Breast epithelium (tissue), 3 donors: ENCODE results near the gene HAUS6.

ENCODE experiments used
- POLR2A ChIP-seq: fragments of 450-650 bp; IDR thresholded peaks from one replicate; pipeline ENCODE4 v1.6.1; 2016; ENCODE audit warnings: antibody characterized with exemption, mild to moderate bottlenecking, moderate library complexity
- POLR2AphosphoS5 ChIP-seq, 3 donors: sonication (generic); formaldehyde crosslinking; IDR thresholded peaks; one replicate each; pipeline ENCODE4 v1.6.1; 2017; ENCODE audit warnings: antibody characterized with exemption in 3 of 3
- TF ChIP-seq, protein P1 (sequence below), 3 donors: fragments of 450-650 bp; IDR thresholded peaks; one replicate each; pipeline ENCODE4 v1.5.1; 2016 to 2017; ENCODE audit warnings: antibody characterized with exemption in 3 of 3, mild to moderate bottlenecking in 3 of 3, moderate library complexity in 3 of 3

- no peak for TF ChIP-seq POLR2A
- TF ChIP-seq, protein P1, sequence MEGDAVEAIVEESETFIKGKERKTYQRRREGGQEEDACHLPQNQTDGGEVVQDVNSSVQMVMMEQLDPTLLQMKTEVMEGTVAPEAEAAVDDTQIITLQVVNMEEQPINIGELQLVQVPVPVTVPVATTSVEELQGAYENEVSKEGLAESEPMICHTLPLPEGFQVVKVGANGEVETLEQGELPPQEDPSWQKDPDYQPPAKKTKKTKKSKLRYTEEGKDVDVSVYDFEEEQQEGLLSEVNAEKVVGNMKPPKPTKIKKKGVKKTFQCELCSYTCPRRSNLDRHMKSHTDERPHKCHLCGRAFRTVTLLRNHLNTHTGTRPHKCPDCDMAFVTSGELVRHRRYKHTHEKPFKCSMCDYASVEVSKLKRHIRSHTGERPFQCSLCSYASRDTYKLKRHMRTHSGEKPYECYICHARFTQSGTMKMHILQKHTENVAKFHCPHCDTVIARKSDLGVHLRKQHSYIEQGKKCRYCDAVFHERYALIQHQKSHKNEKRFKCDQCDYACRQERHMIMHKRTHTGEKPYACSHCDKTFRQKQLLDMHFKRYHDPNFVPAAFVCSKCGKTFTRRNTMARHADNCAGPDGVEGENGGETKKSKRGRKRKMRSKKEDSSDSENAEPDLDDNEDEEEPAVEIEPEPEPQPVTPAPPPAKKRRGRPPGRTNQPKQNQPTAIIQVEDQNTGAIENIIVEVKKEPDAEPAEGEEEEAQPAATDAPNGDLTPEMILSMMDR (IDR thresholded peaks at IDR 0.05) = no peak
- no peak for TF ChIP-seq POLR2AphosphoS5 (IDR thresholded peaks at IDR 0.05)
Observed at GRCh38 chr9:19074836-19075235, 27.9 kb downstream of the HAUS6 start.
